GM15510 (cell line): ENCODE results near the gene SLC39A6.

Experiments used
- POLR2A ChIP-seq: IDR thresholded peaks from 3 replicates; pipeline ENCODE4 v1.6.1; 2011; ENCODE audit warnings: borderline replicate concordance; ENCODE audit not compliant: insufficient read length; ENCODE audit errors: extremely low read depth

The SLC39A6 gene

GRCh38 chr18:36086186-36086585 lies 43.0 kb downstream of the SLC39A6 start:
- no peak for TF ChIP-seq POLR2A

GRCh38 chr18:36085195-36085594 lies 43.9 kb downstream of the SLC39A6 start:
- TF ChIP-seq POLR2A = no peak

- TF ChIP-seq POLR2A = no peak
Observed at GRCh38 chr18:36083729-36084128, 45.4 kb downstream of the SLC39A6 start.

- no peak for TF ChIP-seq POLR2A
Observed at GRCh38 chr18:36078751-36079529, 50.2 kb downstream of the SLC39A6 start.

- no peak for TF ChIP-seq POLR2A
Observed at GRCh38 chr18:36075862-36076587, 53.1 kb downstream of the SLC39A6 start.

GRCh38 chr18:36074435-36074834 lies 54.7 kb downstream of the SLC39A6 start:
- no peak for TF ChIP-seq POLR2A

- no peak for TF ChIP-seq POLR2A
Observed at GRCh38 chr18:36073676-36074075, 55.5 kb downstream of the SLC39A6 start.

GRCh38 chr18:36067055-36067957 lies 61.8 kb downstream of the SLC39A6 start, which contains the start of gene RPRD1A:
RPRD1A (minus strand) TSS chr18:36067559; CDS start chr18:36067404, 155 bp downstream.
- peak; percentile 68 for TF ChIP-seq POLR2A

GRCh38 chr18:36066686-36067054 lies 62.5 kb downstream of the SLC39A6 start:
- no peak for TF ChIP-seq POLR2A

GRCh38 chr18:36066001-36066400 lies 63.1 kb downstream of the SLC39A6 start:
- TF ChIP-seq POLR2A = no peak

- no peak for TF ChIP-seq POLR2A
Observed at GRCh38 chr18:36064027-36064808, 64.9 kb downstream of the SLC39A6 start.

- TF ChIP-seq POLR2A = no peak
Observed at GRCh38 chr18:36058674-36059073, 70.5 kb downstream of the SLC39A6 start.
